GM21737 (cell line): ENCODE results near the gene NLGN1.
"Not testable (repeated sequence)": the region's sequence is repeated elsewhere in the genome, so short reads cannot be mapped to it uniquely, and the experiment has no call there.

Source experiments
- ATAC-seq: cut with Tn5 transposase; IDR thresholded peaks from one replicate; pipeline ENCODE4 v1.9.1; 2021; ENCODE audit warnings: mild to moderate bottlenecking, moderate library complexity; ENCODE audit not compliant: unreplicated experiment

NLGN1 gene

DNA sequence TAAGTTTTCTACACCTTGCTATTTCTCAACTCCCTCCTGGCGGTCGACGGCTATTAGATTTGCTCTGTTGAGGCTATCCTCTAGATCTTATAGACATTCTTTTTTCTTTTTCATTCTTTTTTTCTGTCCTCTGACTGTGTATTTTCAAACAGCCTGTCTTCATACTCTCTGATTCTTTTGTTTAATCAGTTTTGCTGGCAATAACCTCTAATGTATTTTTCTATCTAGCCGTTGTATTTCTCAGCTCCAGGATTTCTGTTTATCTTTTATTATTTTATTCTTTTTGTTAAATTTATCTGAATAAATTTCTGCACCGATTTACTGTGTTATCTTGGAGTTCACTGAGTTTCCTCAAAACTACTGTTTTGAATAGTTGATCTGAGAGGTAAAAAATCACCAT, 31.5 kb downstream of the NLGN1 start:
- ATAC-seq = no peak

DNA sequence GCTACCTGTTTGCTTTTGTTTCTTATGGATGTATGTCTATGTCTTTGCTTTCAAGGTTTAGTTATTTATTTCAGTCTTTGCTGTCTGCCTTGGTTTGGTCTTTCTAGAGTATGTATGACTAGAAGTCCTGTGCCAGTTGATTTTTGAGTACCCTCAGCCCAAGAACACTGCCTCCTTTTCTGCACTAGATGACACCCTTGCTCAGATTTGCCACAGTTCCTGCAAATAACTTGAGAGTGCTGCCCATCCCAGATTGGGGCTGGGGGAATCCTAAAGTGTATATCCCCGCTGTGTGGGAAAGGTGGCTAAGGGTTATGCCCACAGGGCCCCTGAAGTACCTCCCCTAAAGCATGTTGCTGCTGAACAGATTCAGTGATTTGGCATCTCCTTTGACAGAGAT, 32.0 kb downstream of the NLGN1 start:
- ATAC-seq = no peak

DNA sequence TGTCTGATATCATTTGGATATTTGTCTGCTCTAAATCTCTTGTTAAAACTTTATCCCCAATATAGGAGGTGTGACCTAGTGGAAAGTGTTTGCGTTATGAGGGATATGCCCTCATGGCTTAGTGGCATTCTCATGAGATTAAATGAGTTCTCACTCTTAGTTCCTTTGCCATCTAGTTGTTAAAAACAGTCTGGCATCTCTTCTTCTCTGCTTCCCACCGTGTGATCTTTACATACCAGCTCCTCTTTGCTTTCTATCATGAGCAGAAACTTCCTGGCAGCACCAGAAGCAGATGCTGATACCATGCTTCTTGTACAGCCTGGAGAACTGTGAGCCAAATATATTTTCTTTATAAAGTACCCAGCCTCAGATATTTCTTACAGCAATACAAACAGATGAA, 33.0 kb downstream of the NLGN1 start:
- ATAC-seq = no peak

DNA sequence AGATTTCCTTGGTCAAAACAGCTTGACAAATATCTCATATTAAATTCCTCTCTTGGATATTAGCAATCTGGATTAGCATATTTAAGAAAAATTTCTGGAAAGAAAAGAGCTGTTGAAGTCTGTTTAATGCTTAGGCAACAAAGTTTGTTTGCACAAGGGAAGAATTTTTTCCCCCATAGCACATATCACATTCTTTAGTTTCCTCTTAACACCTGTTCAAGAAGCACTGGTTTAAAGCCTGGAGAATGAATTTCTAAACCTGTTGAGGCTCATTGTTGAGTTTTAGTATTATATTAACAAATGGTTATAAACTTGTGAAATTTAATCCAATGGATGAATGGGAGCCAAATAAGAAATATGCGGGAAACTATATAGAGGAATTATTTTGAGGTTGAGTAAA, 41.5 kb downstream of the NLGN1 start:
- no peak for ATAC-seq

DNA sequence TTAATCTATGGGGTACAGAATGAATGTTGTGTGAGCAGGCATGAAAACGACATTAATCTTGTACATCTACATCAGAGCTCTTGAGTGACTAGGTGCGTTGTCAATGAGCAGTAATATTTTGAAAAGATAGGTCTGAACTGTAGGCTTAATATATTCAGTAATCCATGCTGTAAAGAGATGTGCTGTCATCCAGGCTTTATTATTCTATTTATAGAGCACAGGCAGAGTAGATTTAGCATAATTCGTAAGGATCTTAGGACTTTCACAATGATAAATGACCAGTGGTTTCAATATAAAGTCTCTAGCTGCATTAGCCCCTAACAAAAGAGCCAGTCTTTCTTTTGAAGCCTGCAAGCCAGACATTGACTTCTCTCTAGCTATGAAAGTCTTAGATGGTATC, 43.0 kb downstream of the NLGN1 start:
- no peak for ATAC-seq

DNA sequence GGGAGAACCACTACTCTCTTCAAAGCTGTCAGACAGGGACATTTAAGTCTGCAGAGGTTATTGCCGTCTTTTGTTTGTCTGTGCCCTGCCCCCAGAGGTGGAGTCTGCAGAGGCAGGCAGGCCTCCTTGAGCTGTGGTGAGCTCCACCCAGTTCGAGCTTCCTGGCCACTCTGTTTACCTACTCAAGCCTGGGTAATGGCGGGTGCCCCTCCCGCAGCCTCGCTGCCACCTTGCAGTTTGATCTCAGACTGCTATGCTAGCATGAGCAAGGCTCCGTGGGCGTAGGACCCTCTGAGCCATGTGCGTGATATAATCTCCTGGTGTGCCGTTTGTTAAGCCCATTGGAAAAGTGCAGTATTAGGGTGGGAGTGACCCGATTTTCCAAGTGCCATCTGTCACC, 54.0 kb downstream of the NLGN1 start:
- not testable (repeated sequence) for ATAC-seq

DNA sequence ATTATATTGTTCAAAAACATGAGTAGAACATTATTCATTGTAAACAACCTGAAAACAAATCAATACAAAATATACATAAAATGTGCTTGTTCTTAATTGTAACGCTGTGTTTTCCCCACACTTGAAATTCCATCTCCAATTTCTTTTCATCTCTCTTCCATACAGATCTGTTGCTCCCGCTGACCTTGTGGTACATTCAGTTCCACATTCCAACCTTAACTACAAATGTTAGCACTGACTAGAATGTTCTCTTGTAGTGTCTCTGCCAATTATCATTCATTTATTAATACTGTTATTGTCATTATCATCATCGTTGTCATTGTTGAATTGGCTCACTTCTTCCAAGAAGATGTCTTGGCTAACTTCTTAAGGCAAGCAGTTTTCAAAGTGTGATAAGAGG, 65.7 kb downstream of the NLGN1 start:
- ATAC-seq = no peak

DNA sequence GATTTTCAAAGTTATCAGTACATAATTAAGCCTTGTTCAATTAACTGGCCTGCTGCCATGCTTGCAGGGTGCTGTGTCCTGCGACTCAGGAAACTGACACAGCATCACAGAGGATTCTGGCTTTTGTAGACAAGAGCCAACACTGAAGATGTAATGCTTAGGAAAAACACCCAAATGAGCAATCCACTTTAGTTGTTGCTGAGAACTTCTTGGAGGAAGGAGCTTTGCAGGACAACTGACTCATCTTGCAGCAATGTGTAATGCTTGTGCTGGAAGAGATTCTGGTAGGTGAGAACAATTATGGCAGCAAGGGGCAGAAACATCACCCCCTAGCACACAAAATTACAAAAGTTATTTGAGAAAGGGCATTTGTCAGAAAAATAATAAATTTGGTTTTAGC, 67.6 kb downstream of the NLGN1 start:
- no peak for ATAC-seq

DNA sequence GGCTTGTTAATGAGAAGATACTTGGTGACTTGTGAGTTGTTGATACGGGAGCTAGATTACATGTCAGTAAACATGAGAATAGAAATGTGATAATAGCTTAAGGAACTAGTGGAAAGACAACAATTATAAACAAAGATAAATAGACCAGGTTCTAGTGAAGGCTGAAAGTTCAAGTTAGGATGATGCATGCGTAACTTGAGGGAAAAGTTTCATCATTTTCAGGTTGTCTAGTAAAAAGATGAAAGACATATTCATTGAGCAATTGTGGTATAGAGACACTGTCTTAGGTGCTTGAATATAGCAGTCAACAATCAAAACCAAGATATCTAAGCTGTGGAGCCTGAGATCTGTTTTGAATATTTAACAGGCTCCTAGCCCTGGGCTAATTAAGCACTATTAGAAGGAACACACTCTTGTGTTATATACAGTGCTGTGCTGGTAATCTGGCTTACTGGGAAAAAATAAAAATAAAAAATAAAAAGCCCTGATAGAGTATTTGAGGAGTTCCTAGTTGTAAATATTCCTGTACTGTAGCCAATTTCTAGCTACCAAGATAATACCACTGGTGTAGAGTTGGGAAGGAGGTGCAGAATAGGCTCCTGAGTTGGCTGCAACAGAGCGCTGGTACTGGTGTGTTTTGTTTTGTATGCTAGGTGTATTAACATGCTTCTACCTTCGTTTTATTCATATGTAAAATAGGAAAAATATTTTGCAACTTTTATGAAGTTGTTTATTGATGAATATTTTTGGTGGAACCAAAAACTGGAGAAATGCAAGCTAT, 68.5 kb downstream of the NLGN1 start:
- no peak for ATAC-seq

DNA sequence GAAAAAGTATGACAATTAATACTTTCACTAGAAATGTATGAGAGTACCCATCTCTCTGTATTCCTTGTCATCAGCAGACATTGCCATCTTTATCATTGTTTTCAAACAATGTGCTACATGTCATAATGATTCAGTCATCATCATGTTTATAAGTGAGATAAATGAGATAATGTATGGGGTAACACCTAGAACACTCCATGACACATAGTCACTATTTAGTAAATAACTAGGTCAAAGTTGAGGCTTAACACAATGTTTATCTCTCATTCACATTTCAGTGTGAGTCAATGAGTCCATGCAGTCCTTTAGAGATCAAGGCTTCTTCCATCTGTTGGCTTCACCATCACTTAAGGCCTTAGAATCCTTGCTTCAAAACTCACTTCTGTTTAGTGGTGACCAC, 70.0 kb downstream of the NLGN1 start:
- ATAC-seq = no peak

DNA sequence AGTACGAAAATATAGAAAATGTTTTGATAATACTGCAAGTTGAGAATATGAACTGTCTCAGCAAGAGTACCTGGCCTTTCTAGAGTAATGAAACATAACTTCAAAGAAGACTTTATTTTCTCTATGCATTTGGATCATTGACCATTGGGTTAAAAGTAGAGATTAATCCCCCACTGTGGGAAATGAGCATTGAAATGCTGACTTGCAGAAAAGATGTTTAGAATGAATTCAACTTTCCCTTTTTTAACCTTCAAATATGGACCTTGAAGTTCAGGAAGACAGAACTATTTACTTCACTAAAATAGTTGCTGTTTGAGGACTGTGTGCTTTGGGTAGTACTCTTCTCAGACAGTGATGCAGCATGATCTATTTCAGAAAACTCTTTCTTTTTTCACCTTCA, 75.7 kb downstream of the NLGN1 start:
- ATAC-seq = no peak

DNA sequence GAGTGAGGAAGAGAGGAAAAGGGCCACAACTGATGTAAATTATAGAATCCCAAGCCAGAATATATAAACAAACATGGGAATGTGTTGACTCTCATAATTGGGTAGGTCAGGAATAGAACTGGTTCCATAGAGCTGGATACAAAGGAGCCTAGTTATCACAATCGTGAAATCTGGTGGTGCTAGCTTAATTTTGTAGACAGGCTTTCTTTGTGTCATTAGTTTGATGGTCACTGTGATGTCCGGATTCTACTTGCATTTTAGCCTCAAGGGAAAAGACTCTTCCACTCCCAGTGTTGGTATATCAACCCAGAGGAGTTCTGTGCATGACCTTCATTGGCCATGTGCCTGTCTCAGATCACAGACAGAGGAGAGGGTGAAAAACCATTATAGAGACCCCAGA, 81.8 kb downstream of the NLGN1 start:
- no peak for ATAC-seq

DNA sequence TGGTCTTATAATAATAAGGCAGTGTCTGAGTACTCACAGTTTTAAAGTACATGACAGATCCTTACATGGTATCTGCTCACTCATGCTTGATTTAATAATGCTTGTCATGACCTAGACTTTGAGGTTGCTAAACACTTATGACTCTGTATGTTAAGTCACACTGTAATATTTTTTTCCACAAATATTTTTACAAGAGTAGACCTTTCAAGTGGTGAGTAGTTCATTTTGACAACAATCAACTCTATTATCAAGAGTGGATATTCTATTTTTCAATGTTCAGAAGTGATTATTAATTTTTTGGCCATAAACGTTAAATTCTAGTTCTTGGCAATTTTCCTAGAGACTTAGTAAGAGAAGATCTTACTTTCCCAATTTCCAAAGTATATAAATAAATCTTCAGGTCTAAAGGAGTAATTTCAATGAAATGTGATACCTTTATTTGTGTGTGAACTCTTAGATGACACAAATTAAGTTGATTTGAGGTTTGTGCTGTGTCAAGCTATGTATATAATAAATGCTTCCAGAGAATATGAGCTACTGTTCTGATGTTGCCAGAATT, 104.5 kb downstream of the NLGN1 start:
- ATAC-seq = no peak

DNA sequence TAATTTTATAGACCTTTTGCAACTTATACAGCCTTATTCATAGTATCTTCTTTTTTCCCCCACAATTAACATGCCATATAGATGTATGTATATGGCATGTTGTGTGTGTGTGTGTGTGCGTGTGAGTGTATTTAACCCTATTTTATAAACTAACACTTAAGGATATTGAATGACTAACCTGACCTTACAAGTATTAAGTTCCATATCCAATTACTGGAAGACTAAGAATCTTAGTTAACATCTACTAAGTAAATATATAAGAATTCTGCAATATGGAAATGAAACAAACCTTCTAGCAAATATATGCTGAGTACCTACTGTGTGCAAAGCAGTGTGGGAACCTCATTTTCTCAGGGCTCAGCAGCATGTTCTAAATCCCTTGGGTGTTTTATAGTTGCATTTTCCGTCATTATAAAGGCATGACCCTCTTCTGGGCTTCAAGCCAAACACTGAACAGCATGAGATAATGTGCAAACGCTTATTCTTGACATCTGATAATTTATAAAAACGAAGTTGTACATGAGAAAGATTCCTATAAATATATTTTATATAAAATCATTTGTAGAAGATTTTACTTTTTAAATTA, 105.5 kb downstream of the NLGN1 start:
- ATAC-seq = no peak

DNA sequence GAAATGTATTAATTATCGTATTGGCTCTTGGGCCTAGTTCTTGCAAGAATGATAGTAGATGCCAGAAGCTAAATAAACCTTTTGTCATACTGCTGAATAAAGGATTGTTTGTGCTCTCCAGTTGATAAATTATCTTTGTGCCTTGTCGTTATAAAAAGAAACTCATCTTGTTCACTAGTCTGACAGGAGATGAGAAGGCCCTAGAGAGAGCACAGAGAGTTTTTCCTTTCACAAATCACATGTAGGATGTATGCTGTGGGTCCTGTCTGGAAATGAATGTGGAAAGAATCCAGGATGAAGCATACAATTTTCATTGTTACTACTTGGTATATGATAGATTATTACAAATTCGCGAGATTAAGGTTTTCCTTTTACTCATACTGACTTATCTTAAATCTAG, 113.0 kb downstream of the NLGN1 start:
- no peak for ATAC-seq

DNA sequence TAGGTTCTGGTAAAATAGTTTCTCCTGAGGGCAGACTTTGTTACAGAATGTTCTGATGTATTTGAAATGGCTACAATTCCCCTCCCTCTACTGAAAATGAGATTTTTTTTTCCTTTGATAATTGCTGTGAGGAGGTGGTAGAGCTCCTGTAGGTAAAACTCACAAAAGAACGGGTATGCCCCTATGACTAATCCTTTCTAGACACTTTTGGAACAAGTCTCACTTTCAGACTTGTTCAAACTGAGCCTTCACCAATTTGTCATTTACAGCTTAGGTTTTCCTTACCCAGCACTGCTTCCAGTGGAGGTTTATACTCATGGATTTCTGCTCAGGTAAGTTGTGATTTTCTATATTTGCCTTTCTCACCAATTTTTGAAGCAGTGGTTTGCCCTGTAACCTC, 115.6 kb downstream of the NLGN1 start:
- ATAC-seq = no peak

DNA sequence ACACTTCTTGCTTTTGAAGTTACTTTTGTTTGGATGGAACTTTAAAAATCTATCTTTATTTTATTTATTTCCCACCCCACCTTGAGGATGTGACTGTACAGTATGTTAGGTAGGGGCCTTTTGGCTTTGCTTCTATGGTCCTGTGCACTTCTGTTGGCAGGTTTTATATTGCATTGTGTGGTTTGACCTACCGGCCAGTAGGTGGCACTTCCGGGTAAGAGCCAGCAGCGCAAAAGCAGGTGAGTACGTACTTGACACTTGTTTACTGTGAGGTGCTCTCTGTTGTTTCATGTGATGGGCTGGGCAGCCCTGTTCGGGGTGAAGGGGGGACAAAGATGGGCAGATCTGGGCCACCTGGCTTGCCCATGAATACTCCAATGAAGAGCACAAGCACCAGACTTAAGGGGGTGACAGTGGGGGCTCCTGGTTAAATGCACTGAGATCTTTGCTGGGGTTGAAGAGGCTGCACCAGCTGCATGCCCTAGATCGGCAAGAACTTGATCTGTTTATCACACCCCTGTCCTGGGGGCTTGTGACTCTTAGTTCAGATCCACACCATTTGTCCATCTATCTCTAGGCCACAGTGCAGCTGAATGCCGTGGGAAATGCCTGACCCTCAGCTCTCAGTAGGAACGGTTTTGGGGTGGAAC, 131.6 kb downstream of the NLGN1 start:
- ATAC-seq = peak; percentile 83

DNA sequence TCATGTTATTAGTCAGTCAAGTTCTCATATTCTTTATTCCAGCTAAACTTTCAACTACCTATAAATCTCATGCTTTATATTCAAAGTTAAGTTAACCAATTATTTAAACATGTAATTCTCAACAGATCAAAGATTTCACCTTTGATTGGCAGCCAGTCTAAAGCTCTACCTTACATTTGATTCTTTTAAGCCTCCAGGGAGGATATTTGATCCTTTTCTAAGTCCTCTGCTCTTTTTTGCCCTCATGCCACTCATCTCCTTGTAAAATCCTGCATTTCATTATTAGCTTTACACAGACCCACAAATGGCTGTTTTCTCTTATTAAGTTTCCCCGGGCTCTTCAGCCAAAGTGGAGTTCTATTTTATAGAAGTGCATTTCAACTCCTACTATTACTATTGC, 134.1 kb downstream of the NLGN1 start:
- ATAC-seq = no peak

DNA sequence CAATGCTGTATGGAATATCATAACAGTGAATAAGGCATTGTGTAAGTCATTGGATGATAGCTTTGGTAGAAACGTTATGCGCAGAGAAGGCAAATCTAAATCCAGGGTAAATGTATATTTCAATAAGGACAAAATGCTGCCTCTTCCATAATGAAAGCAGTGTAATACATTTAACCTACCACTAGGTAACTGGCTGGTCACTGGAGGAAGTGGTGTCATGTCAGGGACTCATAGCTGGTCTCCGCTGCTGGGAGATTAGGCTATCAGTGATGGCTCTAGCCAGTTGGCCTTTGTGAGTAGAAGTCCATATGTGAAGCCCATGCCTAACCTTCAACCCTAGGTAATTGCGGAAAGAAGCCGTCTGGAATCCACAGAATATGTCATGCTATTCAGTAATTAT, 140.9 kb downstream of the NLGN1 start:
- ATAC-seq = no peak

DNA sequence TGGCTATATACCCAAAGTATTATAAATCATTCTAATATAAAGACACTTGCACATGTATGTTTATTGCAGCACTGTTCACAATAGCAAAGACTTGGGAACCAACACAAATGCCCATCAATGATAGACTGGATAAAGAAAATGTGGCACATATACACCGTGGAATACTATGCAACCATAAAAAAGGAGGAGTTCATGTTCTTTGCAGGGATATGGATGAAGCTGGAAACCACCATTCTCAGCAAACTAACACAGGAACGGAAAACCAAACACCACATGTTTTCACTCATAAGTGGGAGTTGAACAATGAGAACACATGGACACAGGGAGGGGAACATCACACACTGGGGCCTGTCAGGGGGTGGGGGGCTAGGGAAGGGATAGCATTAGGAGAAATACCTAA, 148.0 kb downstream of the NLGN1 start:
- not testable (repeated sequence) for ATAC-seq

DNA sequence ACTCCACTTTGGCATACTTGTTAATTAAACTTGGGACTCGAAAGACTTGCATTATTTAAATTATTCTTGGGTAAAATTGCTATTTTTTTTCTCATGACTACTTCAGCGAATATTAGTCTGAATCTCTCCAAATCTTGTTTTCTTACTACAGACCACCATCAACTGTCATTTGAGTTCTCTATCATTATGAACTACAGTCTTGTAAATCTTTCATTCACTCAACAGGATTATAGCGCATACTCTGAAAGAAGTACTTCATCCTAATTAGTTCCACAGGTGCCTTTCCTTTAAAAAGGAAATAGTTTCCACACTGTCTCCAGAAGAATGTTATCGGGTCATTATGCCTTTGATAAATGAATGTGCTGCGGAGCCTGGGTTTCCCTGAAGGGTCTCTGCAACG, 149.5 kb downstream of the NLGN1 start:
- ATAC-seq = no peak

DNA sequence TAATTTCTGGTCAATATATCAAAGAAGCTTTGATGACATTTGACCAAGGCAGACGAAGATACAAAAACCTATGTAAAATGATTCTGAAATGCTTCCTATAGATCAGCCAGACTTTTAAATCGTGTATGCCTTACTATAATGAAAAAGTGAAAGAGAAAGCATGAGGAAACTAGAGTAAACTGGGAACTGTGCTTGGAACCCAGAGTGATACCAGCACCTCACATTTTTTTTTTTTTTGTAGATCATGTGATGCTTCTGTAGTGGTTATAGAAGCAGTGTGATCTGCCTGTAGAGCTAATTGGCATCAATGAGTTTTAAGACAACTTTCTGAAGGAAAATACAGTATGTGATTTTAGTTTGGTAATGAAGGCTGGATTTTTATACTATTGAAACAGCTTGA, 150.7 kb downstream of the NLGN1 start:
- ATAC-seq = no peak
